Nephron (organoid): ENCODE measurements around the gene MAP4.

Experiments
- H3K27ac Mint-ChIP-seq, 3 experiments: 2 replicates each; pipeline ENCODE4 v1.8.0; 2020; ENCODE audit warnings: mixed read lengths in 3 of 3, mild to moderate bottlenecking in 2 of 3, moderate library complexity in 1 of 3
- H3K27me3 Mint-ChIP-seq: 2 replicates; pipeline ENCODE4 v1.8.0; 2021; ENCODE audit warnings: low read depth, mild to moderate bottlenecking, moderate library complexity, mixed read lengths
- H3K36me3 Mint-ChIP-seq: 2 replicates; pipeline ENCODE4 v1.8.0; 2020; ENCODE audit warnings: low read depth, mixed read lengths
- H3K4me1 Mint-ChIP-seq: 2 replicates; pipeline ENCODE4 v1.8.0; 2020; ENCODE audit warnings: mixed read lengths
- H3K4me3 Mint-ChIP-seq, 3 experiments: 2 replicates each; pipeline ENCODE4 v1.8.0; 2020; ENCODE audit warnings: mild to moderate bottlenecking in 3 of 3, mixed read lengths in 3 of 3, moderate library complexity in 2 of 3
- H3K9me3 Mint-ChIP-seq: 2 replicates; pipeline ENCODE4 v1.8.0; 2020; ENCODE audit warnings: mixed read lengths
- CTCF ChIP-seq, 3 experiments: fragments of 200-600 bp; sonication (generic); IDR thresholded peaks; one replicate each; pipeline ENCODE4 v1.5.0; 2021; ENCODE audit warnings: antibody characterized with exemption in 3 of 3; ENCODE audit not compliant: unreplicated experiment in 3 of 3

MAP4 gene

GRCh38 chr3:47896736-47897135 is 119.5 kb downstream of the MAP4 start:
- TF ChIP-seq CTCF (IDR thresholded peaks at IDR 0.05; ENCODE audit: unreplicated experiment in 3 of 3) = no peak
- H3K4me3 Mint-ChIP-seq = no peak overlapping the region
- H3K9me3 Mint-ChIP-seq = no peaks in the 10 kb centered on the region
- peaks cover 41% of the 10 kb centered on the region for H3K36me3 Mint-ChIP-seq
- H3K27me3 Mint-ChIP-seq = no peaks in the 10 kb centered on the region
- no peak overlapping the region for H3K27ac Mint-ChIP-seq
- H3K4me1 Mint-ChIP-seq = peaks cover 18% of the 10 kb centered on the region

GRCh38 chr3:47895241-47895640 is 121.0 kb downstream of the MAP4 start:
- peaks cover 38% of the 10 kb centered on the region for H3K36me3 Mint-ChIP-seq
- H3K9me3 Mint-ChIP-seq = no peaks in the 10 kb centered on the region
- H3K27ac Mint-ChIP-seq = no peak overlapping the region
- no peak for TF ChIP-seq CTCF (IDR thresholded peaks at IDR 0.05; ENCODE audit: unreplicated experiment in 3 of 3)
- H3K27me3 Mint-ChIP-seq = no peaks in the 10 kb centered on the region
- H3K4me1 Mint-ChIP-seq = peaks cover 32% of the 10 kb centered on the region
- H3K4me3 Mint-ChIP-seq = no peak overlapping the region

GRCh38 chr3:47892286-47893040 is 123.8 kb downstream of the MAP4 start:
- no peak for TF ChIP-seq CTCF (IDR thresholded peaks at IDR 0.05; ENCODE audit: unreplicated experiment in 3 of 3)
- H3K27me3 Mint-ChIP-seq = no peaks in the 10 kb centered on the region

GRCh38 chr3:47891613-47892005 is 124.6 kb downstream of the MAP4 start:
- no peaks in the 10 kb centered on the region for H3K27me3 Mint-ChIP-seq
- peak overlapping the region; percentile 93 to 97 (median 94) for H3K27ac Mint-ChIP-seq
- TF ChIP-seq CTCF (IDR thresholded peaks at IDR 0.05; ENCODE audit: unreplicated experiment in 3 of 3) = no peak
- peak overlapping the region in 1 of 3 experiments; percentile 21 for H3K4me3 Mint-ChIP-seq
- H3K4me1 Mint-ChIP-seq = peaks cover 51% of the 10 kb centered on the region
- no peaks in the 10 kb centered on the region for H3K9me3 Mint-ChIP-seq
- H3K36me3 Mint-ChIP-seq = peaks cover 53% of the 10 kb centered on the region

More at GRCh38 chr3:47892286-47893040, 123.8 kb downstream of the MAP4 start:
- H3K27ac Mint-ChIP-seq = peak overlapping the region; percentile 93 to 97 (median 94)
- no peaks in the 10 kb centered on the region for H3K9me3 Mint-ChIP-seq
- peaks cover 51% of the 10 kb centered on the region for H3K36me3 Mint-ChIP-seq
- H3K4me3 Mint-ChIP-seq = peak overlapping the region in 2 of 3 experiments; percentile 22 to 80
- H3K4me1 Mint-ChIP-seq = peaks cover 51% of the 10 kb centered on the region

GRCh38 chr3:47890828-47891612 is 125.2 kb downstream of the MAP4 start:
- Mint-ChIP-seq H3K4me3 (peak overlapping the region; percentile 10 to 69 (median 62)), H3K27ac (peak overlapping the region; percentile 93 to 97 (median 94)), H3K4me1 (peaks cover 51% of the 10 kb centered on the region), H3K27me3 (no peaks in the 10 kb centered on the region), H3K9me3 (no peaks in the 10 kb centered on the region), H3K36me3 (peaks cover 56% of the 10 kb centered on the region)
- TF ChIP-seq CTCF (IDR thresholded peaks at IDR 0.05; ENCODE audit: unreplicated experiment in 3 of 3) = no peak
